NCI-H69 (cell line): ENCODE results near the gene GRK6.
"Not testable (repeated sequence)": the region's sequence is repeated elsewhere in the genome, so short reads cannot be mapped to it uniquely, and the experiment has no call there.

ENCODE experiments used
- DNase-seq: peaks from one replicate; lab custom pipeline; 2025; lab: John Stamatoyannopoulos, UW

Gene GRK6

GRCh38 chr5:177399997-177400868 is 26.2 kb upstream of the GRK6 start, which contains the start of gene PFN3:
TSS of gene PFN3 (minus strand) at chr5:177400661. CDS start at chr5:177400576, 85 bp downstream.
- no peak for DNase-seq

GRCh38 chr5:177402271-177403043 is 24.0 kb upstream of the GRK6 start:
- peak; percentile 97 for DNase-seq

DNA sequence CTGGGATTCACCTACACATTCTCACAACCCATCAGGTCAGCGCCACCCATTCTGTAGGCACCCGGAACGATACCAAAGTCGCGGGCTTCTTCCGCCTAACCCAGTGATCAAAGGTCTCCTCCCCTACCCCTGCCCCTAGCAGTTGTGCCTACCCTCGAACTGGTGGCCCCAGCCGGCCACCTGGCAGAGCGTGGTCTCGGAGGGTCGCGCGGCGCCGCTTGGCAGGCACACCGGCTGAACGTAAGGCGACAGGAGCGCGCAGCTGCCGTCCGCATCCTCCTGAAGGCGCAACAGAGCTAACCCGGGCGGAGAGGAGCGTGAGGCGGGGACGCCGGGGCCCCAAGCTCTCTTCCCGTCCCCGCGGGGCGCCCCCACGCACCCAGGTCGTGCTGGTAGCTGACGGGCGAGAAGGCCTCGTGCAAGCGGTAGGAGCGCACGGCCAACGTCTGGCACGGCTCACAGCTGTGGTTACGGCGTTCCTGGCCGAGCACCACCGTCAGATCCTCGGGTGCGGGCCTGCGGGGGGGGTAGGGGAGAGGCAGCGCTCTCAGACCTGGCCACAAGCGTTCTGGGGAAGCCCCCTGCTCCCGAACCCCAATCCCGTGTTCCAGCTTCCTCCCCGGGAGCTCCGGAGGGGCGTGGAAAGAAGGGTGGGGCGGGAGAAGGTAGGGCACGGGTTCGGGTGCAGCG is 23.2 kb upstream of the GRK6 start:
- DNase-seq = peak; percentile 85

- DNase-seq = peak; percentile 92
Measured at GRCh38 chr5:177403792-177404640, 22.5 kb upstream of the GRK6 start.

DNA sequence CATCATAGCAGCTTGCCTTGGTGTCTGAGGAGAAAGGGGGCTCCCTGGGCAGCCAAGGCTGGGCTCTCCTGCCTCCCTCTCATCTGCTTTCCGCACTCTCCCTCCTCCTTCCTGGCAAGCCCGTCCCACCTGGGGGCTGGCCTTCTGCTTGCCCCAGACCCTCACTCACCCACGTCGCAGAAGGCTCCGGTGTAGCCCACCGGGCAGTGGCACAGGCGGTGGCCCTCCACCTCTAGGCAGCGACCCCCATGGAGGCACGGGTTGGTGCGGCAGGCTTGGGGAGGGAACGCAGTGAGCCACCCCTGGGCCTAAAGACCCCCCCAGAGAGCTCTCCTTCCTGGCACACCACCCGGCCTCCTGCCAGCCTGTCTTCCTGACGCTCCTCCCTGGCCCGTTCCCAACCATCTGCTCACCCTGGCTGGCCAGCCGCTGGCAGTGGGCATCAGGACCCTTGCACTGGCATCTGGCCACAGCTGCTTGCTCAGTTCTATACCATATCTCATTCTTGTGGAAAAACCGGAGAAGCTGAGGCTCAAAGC is 21.8 kb upstream of the GRK6 start:
- DNase-seq = peak; percentile 47

- no peak for DNase-seq
Measured at GRCh38 chr5:177405312-177405711, 21.2 kb upstream of the GRK6 start.

- DNase-seq = no peak
Measured at GRCh38 chr5:177405805-177406204, 20.7 kb upstream of the GRK6 start.

- DNase-seq = no peak
Measured at GRCh38 chr5:177409043-177409801, 17.3 kb upstream of the GRK6 start, which contains the start of gene F12. TSS of gene F12 (minus strand) at chr5:177409564. CDS start at chr5:177409527, 37 bp downstream.

DNA sequence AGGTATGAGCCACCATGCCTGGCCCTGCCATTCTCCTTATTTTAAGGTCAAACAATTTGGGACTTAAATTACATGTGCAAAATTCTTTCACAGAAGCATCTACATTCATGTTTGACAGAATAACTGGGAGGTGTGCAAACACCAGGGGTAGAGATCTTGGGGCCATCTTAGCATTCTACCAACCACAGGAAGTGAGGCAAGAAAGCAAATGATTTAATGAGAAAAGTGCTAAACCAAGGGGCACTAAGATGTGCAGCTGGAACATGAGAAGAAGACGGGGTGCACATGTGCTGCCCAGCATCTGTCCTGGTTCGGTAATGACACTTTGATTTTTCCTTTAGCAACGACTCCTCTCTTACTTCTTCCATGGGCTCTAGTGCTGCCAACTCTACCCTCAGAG is 15.9 kb upstream of the GRK6 start:
- DNase-seq = no peak

GRCh38 chr5:177412603-177413233 is 13.8 kb upstream of the GRK6 start:
- no peak for DNase-seq

DNA sequence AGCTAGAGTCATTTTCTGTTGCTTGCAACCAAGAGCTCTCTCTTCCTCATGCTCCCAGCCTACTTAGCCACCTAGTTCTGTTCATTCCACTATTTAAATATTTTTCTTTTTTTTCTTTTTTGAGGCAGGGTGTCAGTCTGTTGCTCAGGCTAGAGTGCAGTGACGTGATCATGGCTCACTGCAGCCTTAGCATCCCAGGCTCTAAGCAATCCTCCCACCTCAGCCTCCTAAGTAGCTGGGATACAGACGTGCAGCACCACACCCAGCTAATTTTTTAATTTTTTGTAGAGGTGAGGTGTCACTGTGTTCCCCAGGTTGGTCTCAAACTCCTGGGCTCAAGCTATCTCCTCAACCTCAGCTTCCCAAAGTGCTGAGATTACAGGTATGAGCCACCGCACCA is 12.0 kb upstream of the GRK6 start:
- no peak for DNase-seq

GRCh38 chr5:177417081-177417480 is 9.4 kb upstream of the GRK6 start:
- DNase-seq = not testable (repeated sequence)

- no peak for DNase-seq
Measured at GRCh38 chr5:177419046-177419445, 7.4 kb upstream of the GRK6 start.

DNA sequence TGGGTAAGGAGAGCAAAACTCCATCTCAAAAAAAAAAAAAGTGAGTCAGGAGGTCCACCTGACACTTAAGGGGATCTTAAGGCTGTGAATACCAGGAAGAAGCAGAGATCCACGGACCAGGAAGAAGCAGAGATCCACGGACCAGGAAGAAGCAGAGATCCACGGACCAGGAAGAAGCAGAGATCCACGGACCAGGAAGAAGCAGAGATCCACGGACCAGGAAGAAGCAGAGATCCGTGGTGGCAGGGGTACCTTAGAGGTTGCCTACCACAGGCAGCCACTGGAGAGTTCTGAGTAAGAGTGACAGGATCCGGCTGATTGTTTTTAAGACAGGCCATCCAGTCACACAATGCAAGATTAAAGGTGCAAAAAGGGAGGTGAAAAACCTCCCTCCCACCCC is 6.0 kb upstream of the GRK6 start:
- DNase-seq = not testable (repeated sequence)

GRCh38 chr5:177421062-177421798 is 5.2 kb upstream of the GRK6 start:
- DNase-seq = no peak

DNA sequence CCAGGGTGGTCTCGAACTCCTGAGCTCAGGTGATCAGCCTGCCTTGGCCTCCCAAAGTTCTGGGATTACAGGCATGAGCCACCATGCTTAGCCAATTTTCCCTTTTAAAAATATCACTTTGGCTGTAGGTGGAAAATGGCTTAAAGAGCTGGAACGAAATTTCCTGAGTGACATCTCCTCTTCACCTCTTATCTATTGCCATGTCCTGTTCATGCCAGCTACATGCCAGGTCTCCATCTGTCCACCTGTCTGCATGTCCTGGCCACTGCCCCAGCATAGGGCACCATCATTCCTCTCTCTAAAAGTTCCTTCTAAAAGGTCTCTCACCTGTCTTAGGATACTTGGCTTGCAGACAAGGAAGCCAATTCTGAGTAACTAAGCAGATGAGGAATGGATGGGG is 2.8 kb upstream of the GRK6 start:
- DNase-seq = no peak

- DNase-seq = no peak
Measured at GRCh38 chr5:177425196-177425800, 1.2 kb upstream of the GRK6 start.

- peak; percentile 100 for DNase-seq
Measured at GRCh38 chr5:177425801-177426565, 493 bp upstream of the GRK6 start.
